ENCODE results near the gene BIRC6.
A peak's percentile ranks its signal among the peaks of the same experiment; 100 is the strongest.
"Not testable (repeated sequence)": the region's sequence is repeated elsewhere in the genome, so short reads cannot be mapped to it uniquely, and the experiment has no call there.

BIRC6 gene

DNA sequence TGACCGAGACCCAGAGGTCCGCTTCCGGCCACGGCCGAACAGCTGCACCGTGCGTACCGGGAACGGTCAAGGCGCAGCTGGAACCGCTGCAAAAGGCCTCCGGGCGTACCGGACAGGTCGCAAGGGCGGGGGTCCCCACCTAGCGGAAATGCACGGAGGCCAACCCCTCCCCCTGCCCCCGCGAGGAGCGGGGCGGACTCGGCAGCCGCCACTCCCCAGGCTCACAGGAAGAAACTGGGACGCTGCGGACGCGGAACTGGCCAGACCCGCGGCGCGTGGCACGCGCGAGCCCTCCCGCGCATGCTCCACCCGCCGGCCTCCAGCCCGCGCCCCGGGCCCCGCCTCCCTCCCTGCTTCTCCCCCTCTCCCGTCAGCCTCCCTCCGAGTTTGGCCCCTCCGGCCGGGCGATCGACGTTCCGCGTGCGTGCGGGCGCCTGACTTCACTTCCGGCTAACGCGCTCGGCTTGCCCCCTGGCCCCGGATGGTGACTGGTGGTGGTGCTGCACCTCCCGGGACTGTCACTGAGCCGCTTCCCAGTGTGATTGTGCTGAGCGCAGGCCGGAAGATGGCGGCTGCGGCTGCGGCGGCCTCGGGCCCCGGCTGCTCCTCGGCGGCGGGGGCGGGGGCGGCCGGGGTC lies at the start of gene BIRC6:
Gene BIRC6, plus strand, starts transcription at position 343 of the 637 bp plus-strand sequence. Its CDS starts 139 bp downstream, at position 482.
- DNase-seq = peak; percentile 95

GRCh38 chr2:32310577-32310976 lies 46.2 kb upstream of the BIRC6 start:
- no peak for DNase-seq

- no peak for DNase-seq
Measured at GRCh38 chr2:32314886-32315285, 41.9 kb upstream of the BIRC6 start.

DNA sequence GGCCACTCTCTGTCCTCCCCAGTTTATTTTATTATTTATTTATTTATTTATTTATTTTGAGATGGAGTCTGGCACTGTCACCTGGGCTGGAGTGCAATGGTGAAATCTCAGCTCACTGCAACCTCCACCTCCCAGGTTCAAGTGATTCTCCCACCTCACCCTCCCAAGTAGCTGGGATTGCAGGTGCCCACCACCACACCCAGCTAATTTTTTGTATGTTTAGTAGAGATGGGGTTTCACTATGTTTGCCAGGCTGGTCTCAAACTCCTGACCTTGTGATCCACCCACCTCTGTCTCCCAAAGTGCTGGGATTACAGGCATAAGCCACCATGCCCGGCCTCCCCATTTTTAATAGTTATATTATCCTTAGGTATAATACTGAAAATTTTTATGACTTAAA lies 28.1 kb upstream of the BIRC6 start:
- not testable (repeated sequence) for DNase-seq

GRCh38 chr2:32329180-32329980 lies 27.4 kb upstream of the BIRC6 start:
- DNase-seq = not testable (repeated sequence)

DNA sequence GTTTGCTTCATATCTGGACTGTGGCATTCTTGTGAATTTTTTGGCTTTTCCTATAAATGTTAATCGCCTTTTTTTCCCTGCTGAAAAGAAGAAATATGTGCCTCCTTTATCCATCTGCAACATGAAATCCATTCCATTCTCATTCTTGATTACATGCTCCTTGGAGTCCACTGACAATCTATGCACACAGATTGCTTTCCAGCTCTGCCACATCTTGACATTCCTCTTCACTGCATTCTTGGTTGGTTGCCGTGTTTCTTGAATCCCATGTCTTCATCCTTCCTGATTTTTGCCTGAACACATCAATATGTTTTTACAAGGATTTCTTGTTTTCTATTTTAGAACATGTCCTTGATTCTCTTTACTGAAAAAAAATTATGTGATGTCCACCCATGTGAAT lies 26.7 kb upstream of the BIRC6 start:
- no peak for DNase-seq

- no peak for DNase-seq
Measured at GRCh38 chr2:32342801-32343200, 14.0 kb upstream of the BIRC6 start.

DNA sequence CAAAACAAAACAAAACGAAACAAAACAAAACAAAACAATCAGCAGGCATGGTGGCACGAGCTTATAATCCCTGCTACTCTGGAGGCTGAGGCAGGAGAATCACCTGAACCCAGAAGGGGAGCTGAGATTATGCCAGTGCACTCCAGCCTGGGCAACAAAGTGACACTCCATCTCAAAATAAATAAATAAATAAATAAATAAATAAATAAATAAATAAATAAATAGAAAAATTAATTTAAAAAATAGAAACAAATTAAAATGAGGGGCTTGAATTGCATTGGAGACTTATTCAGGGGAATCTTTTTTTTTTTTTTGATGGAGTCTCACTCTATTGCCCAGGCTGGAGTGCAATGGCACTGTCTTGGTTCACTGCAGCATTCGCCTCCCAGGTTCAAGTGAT lies 6.0 kb upstream of the BIRC6 start:
- DNase-seq = not testable (repeated sequence)

DNA sequence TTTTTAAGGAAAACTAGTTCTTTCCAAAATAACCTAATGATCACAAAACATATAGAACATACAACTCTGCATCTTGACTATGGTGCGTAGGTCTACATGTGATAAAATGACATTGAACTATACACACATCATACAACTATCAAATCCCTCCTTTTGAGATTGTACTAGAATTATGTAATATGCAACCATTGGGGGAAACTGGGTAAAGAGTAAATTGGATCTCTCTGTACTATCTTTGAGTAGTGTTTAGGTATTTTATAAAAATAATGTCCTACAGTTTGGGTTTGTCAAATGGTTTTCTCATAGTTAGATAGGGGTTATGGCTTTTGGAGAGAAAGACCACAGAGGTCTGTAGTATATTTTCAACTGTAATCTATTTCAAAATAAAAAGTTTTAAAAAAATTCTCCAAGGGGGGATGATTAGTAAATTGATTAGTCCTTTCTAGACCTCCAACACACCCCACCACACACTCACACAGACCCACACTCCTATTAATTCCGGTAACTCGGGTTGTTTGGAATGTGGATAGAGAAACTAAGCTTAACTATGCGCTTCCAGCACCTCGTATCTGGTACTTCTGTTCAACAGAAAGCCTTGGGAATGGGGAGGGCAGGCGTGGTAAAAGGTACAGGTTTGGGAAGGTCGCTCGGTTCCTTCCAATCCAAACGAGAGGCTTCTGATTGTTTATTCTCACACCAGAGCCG lies 695 bp upstream of the BIRC6 start:
- no peak for DNase-seq

DNA sequence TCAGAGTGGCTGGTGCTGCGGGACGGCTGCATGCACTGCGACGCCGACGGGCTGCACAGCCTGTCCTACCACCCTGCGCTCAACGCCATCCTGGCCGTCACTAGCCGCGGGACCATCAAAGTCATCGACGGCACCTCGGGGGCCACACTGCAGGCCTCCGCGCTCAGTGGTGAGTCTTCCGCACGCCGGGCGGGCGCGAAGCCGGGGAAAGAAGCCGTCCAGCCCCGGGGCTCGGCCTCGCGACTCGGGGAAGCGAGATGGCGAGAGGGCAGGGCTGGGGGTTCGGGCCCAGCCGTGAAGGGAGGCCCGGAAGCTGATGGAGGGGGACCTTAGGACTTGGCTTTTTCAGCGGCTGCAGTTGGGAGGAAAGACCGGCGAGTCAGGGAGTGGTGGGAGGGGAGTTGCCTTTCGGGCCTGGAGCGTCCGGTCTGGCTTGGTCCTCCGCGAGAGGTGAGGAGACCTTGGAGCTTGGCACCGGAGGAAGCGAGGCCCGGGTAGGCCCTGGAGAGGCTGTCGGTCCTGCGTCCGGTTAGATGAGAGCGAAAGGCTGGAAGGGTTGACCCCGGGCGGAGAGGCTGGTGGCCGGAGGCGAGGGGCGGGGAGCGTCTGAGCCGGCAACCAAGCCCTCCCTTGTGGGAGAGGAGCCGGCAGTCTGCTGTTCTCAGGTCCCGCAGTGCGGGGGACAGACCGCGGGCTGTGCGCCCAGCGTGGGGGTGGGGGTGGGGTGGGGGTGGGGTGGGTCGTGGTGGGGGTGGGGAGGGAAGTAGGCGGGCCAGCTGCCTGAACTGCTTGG lies 691 bp downstream of the BIRC6 start:
- peak; percentile 32 for DNase-seq

DNA sequence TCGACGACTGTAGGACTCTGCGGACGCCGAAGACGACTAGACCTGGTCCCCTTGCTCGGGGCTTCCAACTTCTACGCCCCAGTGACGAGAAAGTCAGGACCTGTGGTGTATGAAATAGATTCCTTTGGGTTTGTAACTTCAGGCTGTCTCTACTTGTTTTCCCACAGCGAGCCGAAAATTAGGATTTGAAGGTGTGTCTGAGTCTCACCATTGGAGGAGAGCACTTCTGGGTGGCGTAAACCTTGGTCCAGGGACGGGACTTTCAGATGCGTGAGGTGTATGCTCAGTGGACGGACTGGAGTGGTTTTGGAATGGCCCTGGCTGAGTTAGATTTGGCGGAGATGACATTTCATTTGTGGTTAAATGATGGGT lies 1.3 kb downstream of the BIRC6 start:
- no peak for DNase-seq

GRCh38 chr2:32360416-32360815 lies 3.6 kb downstream of the BIRC6 start:
- no peak for DNase-seq

DNA sequence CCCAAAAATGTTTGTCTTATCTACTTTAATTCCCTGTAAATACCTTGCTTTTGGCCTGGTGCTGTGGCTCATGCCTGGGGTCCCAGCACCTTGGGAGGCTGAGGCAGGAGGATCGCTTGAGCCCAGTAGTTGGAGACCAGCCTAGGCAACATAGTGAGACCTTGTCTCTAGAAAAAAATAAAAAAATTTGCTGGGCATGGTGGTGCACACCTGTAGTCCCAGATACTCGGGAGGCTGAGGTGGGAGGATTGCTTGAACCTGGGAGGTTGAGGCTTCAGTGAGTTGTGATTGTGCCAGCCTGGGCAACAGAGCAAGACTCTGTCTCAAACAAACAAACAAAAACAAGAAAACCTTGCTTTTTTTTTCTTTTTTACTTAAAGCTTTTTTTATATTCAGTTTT lies 6.2 kb downstream of the BIRC6 start:
- DNase-seq = not testable (repeated sequence)

DNA sequence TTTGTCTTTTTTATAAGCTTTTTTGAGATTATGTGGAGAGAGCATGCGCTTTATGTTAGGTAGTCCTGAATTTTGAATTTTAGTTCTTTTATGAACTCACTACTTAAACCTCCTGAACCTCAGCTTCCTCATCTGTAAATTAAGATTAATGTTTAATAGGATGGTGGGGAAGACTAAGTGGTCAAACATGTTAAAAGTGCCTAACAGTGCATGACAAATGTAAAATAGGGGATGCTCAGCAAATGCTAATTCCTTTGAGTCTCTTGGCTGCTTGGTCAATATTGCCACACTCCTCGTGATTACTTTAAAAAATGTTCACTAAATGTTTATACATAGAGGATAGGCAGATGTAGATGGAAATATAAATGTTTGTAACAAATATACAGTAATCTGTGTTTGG lies 6.8 kb downstream of the BIRC6 start:
- DNase-seq = no peak

DNA sequence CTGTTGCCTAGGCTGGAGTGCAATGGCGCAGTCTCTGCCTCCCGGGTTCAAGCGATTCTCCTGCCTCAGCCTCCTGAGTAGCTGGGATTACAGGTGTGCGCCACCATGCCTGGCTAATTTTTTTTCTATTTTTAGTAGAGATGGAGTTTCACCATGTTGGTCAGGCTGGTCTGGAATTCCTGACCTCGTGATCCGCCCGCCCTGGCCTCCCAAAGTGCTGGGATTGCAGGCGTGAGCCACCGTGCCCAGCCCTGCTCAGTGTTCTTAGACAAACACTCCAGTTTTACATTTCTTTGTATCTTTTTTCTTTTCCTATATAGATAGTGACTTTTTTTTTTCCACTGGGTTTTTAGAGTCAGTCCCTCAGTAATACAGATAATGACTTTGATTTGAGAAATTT lies 7.5 kb downstream of the BIRC6 start:
- not testable (repeated sequence) for DNase-seq

GRCh38 chr2:32365679-32366078 lies 8.9 kb downstream of the BIRC6 start:
- DNase-seq = not testable (repeated sequence)

GRCh38 chr2:32366595-32366994 lies 9.8 kb downstream of the BIRC6 start:
- DNase-seq = no peak

DNA sequence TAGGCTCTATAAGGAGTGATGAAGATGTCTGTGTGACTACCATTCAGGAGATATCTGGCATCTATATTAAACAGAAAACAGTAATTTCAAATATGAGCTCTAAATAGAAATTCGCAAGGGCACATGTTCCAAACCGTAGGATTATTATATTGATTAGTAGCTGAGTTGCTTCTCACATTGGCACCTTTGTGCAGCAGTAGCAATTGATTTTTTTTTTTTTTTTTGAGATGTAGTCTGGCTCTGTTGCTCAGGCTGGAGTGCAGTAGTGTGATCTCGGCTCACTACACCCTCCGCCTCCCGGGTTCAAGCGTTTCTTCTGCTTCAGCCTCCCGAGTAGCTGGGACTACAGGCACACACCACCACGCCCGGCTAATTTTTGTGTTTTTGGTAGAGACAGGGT lies 12.4 kb downstream of the BIRC6 start:
- no peak for DNase-seq

DNA sequence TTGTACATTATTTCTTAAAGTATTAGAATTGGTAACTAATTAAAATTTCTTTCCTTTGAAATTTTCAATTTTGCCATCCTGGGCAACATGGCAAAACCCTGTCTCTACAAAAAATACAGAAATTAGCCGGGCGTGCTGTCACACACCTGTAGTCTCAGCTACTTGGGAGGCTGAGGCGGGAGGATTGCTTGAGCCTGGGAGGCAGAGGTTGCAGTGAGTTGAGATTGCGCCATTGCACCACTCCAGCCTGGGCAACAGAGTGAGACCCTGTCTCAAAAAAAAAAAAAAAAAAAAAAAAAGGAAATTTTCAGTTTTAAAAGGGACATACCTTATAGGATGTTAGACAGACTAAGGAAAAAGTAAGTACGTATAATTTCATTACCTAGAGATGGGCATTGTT lies 14.1 kb downstream of the BIRC6 start:
- not testable (repeated sequence) for DNase-seq

DNA sequence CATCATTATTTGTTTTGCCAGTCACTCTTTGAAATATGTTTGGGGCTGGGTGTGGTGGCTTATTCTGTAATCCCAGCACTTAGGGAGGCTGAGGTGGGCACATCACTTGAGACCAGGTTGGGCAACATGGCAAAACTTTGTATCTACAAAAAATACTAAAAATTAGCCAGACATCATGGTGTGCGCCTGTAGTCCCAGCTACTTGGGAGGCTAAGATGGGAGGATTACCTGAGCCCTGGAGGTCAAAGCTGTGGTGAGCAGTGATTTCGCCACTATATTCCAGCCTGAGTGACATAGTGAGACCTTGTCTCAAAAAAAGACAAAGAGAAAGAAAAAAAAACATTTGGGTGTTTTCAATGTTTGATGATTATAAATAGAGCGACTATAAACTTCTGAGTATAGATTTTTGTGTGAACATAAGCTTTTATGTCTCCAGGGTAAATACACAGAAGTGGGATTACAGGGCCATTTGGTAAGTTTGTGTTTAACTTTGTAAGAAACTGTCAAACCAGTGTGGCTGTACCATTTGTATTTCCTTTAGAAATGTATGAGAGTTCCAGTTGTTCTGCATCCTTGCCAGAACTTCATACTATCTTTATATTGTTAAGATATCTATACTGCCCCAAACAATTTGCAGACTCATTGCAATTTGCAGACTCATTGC lies 15.8 kb downstream of the BIRC6 start:
- DNase-seq = no peak

- DNase-seq = no peak
Measured at GRCh38 chr2:32375228-32375892, 18.5 kb downstream of the BIRC6 start.

DNA sequence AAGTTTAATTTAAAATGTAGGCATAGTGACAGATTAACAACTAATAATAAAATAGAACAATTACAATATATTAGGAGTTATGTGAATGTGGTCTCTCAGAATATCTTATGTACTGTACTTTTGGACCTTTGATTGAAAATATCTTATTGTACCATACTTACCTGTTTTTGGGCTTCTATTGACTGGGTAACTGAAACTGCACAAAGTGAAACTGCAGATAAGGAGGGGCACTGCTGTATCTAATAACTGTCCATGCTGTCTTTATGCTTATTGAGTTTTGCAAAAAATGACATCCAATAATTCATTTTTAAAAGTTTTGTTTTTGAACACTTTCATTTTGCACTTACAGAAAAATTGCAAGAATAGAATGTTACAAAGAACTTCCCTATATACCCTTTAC lies 19.9 kb downstream of the BIRC6 start:
- no peak for DNase-seq
